Panc1 (cell line): Measurements from ENCODE around the gene EMSY. TPM values are rescaled to one million over a fixed set of nuclear protein-coding genes. Genes with fewer than 3 reads are reported as not detected.

Source experiments
- ATAC-seq: fragments of 200-7000 bp; cut with Tn5 transposase; 2 replicates; pipeline ENCODE4 v1.9.1; 2020; ENCODE audit warnings: mild to moderate bottlenecking, moderate library complexity
- BruUV-seq: library from RNA; stranded (reverse); fragments of 400-500 nt; replicated peaks from 2 replicates; lab custom pipeline; 2021; lab: Mats Ljungman, UMichigan
- CTCF ChIA-PET: fragments of 300-600 bp; sonication (Branson Sonifier 250); formaldehyde crosslinking; loops from one replicate; lab custom pipeline; 2022; ENCODE audit warnings: antibody characterized with exemption; lab: Charles Lee
- POLR2A ChIA-PET: fragments of 300-600 bp; sonication (Branson Sonifier 250); formaldehyde crosslinking; loops from one replicate; lab custom pipeline; 2022; ENCODE audit warnings: antibody characterized with exemption; lab: Charles Lee
- DNase-seq: peaks from one replicate; pipeline ENCODE4 v3.0.0-alpha.2; 2010; ENCODE audit warnings: low read depth, low spot score
- H3K27ac ChIP-seq: 2 replicates; pipeline ENCODE4 v1.5.1; 2011; ENCODE audit warnings: mild to moderate bottlenecking, low read length, inconsistent platforms
- H3K27me3 ChIP-seq: fragments of 200-500 bp; sonication (Bioruptor generic); 2 replicates; pipeline ENCODE4 v1.6.0; 2014; ENCODE audit warnings: low read length, inconsistent platforms; ENCODE audit not compliant: control insufficient read depth, insufficient read depth
- H3K36me3 ChIP-seq: fragments of 200-500 bp; sonication (Bioruptor generic); 2 replicates; pipeline ENCODE4 v1.5.1; 2014; ENCODE audit warnings: inconsistent platforms, mild to moderate bottlenecking, low read length, moderate library complexity; ENCODE audit not compliant: control insufficient read depth, insufficient read depth
- H3K4me1 ChIP-seq: 2 replicates; pipeline ENCODE4 v1.5.1; 2011; ENCODE audit warnings: inconsistent platforms, mild to moderate bottlenecking, low read length, moderate library complexity; ENCODE audit not compliant: control insufficient read depth, insufficient read depth
- H3K4me3 ChIP-seq, 2 experiments: 2 replicates each; pipeline ENCODE4 v1.5.1; 2011 to 2012; ENCODE audit warnings: low read depth in 2 of 2, low read length in 2 of 2, mild to moderate bottlenecking in 2 of 2, inconsistent platforms in 1 of 2, moderate library complexity in 1 of 2
- H3K9me3 ChIP-seq: fragments of 200-500 bp; sonication (Bioruptor generic); 2 replicates; pipeline ENCODE4 v1.5.1; 2014; ENCODE audit warnings: low read depth, mild to moderate bottlenecking, inconsistent platforms, low read length, moderate library complexity; ENCODE audit not compliant: control insufficient read depth, insufficient read depth
- CTCF ChIP-seq: fragments of 450-650 bp; IDR thresholded peaks from 2 replicates; pipeline ENCODE4 v1.5.1; 2017; ENCODE audit warnings: mild to moderate bottlenecking
- POLR2AphosphoS5 ChIP-seq: IDR thresholded peaks from 2 replicates; pipeline ENCODE4 v1.6.1; 2012; ENCODE audit warnings: mild to moderate bottlenecking, low read depth, low read length, moderate library complexity
- REST ChIP-seq, 2 experiments: IDR thresholded peaks; 2 replicates each; pipeline ENCODE4 v1.6.1; 2011 to 2012; ENCODE audit warnings: low read depth in 2 of 2, control low read depth in 1 of 2, low read length in 1 of 2, mild to moderate bottlenecking in 1 of 2, moderate library complexity in 1 of 2; ENCODE audit not compliant: insufficient read depth in 1 of 2
- SIN3A ChIP-seq: IDR thresholded peaks from 2 replicates; pipeline ENCODE4 v1.6.1; 2012; ENCODE audit warnings: low read depth, mild to moderate bottlenecking, low read length, moderate library complexity, borderline replicate concordance; ENCODE audit not compliant: insufficient read depth
- TCF7L2 ChIP-seq: IDR thresholded peaks from 2 replicates; pipeline ENCODE4 v1.6.1; 2011; ENCODE audit warnings: mild to moderate bottlenecking, low read depth, low read length, inconsistent platforms
- in situ Hi-C: cut with HindIII; loops from 2 replicates; pipeline ENCODE4 v1.10.0; 2016; ENCODE audit warnings: low sequenced_read_pairs, low pct_unique_long_range_greater_than_20kb
- intact Hi-C: fragments of 100-400 bp; cut with micrococcal nuclease; formaldehyde crosslinking; loops from one replicate; pipeline ENCODE4 v1.10.0; 2022; ENCODE audit not compliant: unreplicated experiment
- total RNA-seq: library from RNA; stranded (reverse); gene quantifications from one replicate; pipeline ENCODE4 v1.2.1, GENCODE V29; 2021; ENCODE audit not compliant: unreplicated experiment

Gene EMSY
- total RNA-seq, 1 experiment from 2014 or later = 26.4 TPM

- Histone ChIP-seq H3K27me3 (no peaks in the 10 kb centered on the region), H3K4me1 (no peaks in the 10 kb centered on the region), H3K27ac (no peak overlapping the region), H3K36me3 (no peaks in the 10 kb centered on the region), H3K4me3 (no peak overlapping the region), H3K9me3 (no peaks in the 10 kb centered on the region)
- intact Hi-C loops = no loop called here
- ChIA-PET CTCF (no interaction called here), POLR2A (no interaction called here)
- no peak for TF ChIP-seq TCF7L2
- TF ChIP-seq CTCF = no peak
- ATAC-seq (no peak), DNase-seq (no peak)
- BruUV-seq = no TSS peak
- in situ Hi-C loops = no loop called here
Measured at GRCh38 chr11:76559346-76559745, 114.5 kb downstream of the EMSY start.

GRCh38 chr11:76560219-76560618, 115.4 kb downstream of the EMSY start:
- ATAC-seq (no peak), DNase-seq (no peak)
- POLR2A ChIA-PET = no interaction called here
- no peaks in the 10 kb centered on the region for H3K27me3 ChIP-seq
- H3K4me3 ChIP-seq = no peak overlapping the region
- TF ChIP-seq CTCF (no peak), POLR2AphosphoS5 (no peak), REST (IDR thresholded peaks at IDR 0.05; ENCODE audit: insufficient read depth in 1 of 2, low read depth in 2 of 2, low read length in 1 of 2) (no peak), TCF7L2 (no peak), SIN3A (no peak)
- CTCF ChIA-PET = no interaction called here
- no peak overlapping the region for H3K27ac ChIP-seq
- intact Hi-C loops = no loop called here
- no TSS peak for BruUV-seq
- no peaks in the 10 kb centered on the region for H3K9me3 ChIP-seq
- no peaks in the 10 kb centered on the region for H3K36me3 ChIP-seq
- in situ Hi-C loops = no loop called here
- H3K4me1 ChIP-seq = no peaks in the 10 kb centered on the region
